Measurements from ENCODE around the gene MALAT1. TPM values are rescaled to one million over a fixed set of nuclear protein-coding genes. Genes with fewer than 3 reads are reported as not detected.
"Not testable (repeated sequence)": the region's sequence is repeated elsewhere in the genome, so short reads cannot be mapped to it uniquely, and the experiment has no call there.

Gene MALAT1
- total RNA-seq, 4 donors from 2014 or later = 5,806 to 14,299 (median 7,416) TPM

DNA sequence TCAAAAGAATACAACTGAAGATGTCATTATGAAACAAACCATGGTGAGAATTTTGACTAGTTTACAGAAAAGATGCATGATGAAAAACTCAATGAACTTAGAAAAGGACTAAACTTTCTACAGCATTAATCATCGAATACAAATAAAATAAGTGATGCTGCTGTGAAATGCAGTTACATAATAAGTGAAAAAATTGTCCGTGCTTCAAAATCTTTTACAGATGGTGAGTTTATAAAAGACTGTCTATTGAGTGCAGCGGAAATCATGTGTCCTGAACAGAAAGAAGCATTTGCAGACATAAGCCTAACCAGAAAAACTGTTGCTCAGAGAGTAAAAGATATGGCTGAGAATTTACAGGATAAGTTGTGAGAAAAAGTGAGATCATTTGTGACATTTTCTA, 42.4 kb upstream of the MALAT1 start:
- TF ChIP-seq, protein P1, sequence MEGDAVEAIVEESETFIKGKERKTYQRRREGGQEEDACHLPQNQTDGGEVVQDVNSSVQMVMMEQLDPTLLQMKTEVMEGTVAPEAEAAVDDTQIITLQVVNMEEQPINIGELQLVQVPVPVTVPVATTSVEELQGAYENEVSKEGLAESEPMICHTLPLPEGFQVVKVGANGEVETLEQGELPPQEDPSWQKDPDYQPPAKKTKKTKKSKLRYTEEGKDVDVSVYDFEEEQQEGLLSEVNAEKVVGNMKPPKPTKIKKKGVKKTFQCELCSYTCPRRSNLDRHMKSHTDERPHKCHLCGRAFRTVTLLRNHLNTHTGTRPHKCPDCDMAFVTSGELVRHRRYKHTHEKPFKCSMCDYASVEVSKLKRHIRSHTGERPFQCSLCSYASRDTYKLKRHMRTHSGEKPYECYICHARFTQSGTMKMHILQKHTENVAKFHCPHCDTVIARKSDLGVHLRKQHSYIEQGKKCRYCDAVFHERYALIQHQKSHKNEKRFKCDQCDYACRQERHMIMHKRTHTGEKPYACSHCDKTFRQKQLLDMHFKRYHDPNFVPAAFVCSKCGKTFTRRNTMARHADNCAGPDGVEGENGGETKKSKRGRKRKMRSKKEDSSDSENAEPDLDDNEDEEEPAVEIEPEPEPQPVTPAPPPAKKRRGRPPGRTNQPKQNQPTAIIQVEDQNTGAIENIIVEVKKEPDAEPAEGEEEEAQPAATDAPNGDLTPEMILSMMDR (IDR thresholded peaks at IDR 0.05) = no peak
- no peak for TF ChIP-seq POLR2A (IDR thresholded peaks at IDR 0.05)
- intact Hi-C loops (cut with DNase I; ENCODE audit: low total_unique reads) = no loop called here
- WGBS, 2 donors = 56 to 72% methylated on average over 3 of the region's 3 CpGs
- no peak overlapping the region for H3K4me3 ChIP-seq (ENCODE audit: low read depth, poor library complexity, severe bottlenecking)
- no peak for DNase-seq (ENCODE audit: low spot score in 2 of 2)

DNA sequence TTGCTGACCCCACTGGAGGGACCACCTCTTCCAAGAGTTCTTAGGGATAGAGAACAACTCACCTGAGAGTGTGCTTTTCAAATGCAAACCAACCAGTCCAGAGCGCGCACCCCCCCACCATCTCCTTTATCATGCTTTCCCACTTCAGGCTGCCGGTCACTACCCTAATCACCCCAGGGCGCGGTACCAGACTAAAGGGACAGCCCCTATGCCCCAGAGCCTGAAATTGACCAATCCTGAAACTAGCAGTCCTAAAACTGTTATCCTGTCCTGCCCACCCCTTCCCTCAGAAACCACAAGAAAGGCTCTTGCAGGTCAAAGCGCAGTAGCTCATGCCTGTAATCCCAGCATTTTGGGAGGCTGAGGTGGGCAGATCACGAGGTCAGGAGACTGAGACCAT, 39.3 kb upstream of the MALAT1 start:
- TF ChIP-seq POLR2A (IDR thresholded peaks at IDR 0.05) = no peak
- TF ChIP-seq, protein P1 (IDR thresholded peaks at IDR 0.05) = no peak
- intact Hi-C loops (cut with DNase I; ENCODE audit: low total_unique reads) = no loop called here
- DNase-seq (ENCODE audit: low spot score in 2 of 2) = no peak
- 90 to 92% methylated on average over 7 of the region's 7 CpGs for WGBS, 2 donors
- H3K4me3 ChIP-seq (ENCODE audit: low read depth, poor library complexity, severe bottlenecking) = no peak overlapping the region

DNA sequence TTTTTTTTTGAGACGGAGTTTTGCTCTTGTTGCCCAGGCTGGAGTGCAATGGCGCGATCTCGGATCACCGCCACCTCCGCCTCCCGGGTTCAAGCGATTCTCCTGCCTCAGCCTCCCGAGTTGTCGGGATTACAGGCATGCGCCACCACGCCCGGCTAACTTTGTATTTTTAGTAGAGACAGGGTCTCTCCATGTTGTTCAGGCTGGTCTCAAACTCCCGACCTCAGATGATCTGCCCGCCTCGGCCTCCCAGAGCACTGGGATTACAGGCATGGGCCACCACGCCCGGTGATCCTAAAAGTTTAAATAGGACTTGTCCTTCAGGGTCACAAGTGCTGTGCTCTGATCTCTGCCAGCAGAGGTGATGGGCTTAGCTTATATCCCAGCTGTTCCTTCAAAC, 33.4 kb upstream of the MALAT1 start:
- intact Hi-C loops (cut with DNase I; ENCODE audit: low total_unique reads); DNase-seq (ENCODE audit: low spot score in 2 of 2); H3K4me3 ChIP-seq (ENCODE audit: low read depth, poor library complexity, severe bottlenecking): not testable (repeated sequence)
- WGBS, 2 donors = 92 to 98% methylated on average over 18 of the region's 18 CpGs

DNA sequence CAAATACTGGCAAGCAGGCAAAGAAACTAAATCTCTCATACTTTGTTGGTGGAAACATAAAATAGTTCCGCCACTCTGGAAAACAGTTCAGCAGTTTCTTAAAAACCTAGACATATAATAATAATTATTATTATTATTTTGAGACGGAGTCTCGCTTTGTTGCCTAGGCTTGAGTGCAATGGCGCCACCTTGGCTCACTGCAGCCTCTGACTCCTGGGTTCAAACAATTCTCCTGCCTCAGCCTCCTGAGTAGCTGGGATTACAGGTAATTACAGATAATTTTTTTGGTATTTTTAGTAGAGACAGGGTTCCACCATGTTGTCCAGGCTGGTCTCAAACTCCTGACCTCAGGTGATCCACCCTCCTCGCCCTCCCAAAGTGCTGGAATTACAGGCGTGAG, 31.5 kb upstream of the MALAT1 start:
- intact Hi-C loops (cut with DNase I; ENCODE audit: low total_unique reads); H3K4me3 ChIP-seq (ENCODE audit: low read depth, poor library complexity, severe bottlenecking); DNase-seq (ENCODE audit: low spot score in 2 of 2): not testable (repeated sequence)
- WGBS, 2 donors = 85 to 86% methylated on average over 6 of the region's 6 CpGs

DNA sequence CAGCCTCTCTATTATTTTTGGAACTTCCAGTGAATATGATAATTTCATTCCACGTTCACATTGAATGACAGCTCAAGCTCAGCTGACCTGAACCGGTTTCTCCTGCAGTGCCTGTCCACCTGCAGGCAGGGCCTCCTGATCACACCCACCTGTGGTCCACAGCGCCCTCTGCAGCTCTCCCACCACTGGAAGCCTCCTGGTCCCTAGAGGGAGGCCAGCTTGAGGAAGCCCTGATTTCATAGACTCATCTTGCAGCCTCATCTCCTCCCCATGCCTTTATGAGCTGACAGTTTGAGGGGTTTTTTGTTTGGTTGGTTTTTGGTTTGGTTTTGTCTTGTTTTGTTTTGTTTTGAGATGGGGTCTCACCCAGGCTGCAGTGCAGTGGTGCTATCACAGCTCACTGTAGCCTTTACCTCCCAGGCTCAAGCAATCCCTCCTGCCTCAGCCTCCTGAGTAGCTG, 29.9 kb upstream of the MALAT1 start:
- no peak for TF ChIP-seq POLR2A (IDR thresholded peaks at IDR 0.05)
- TF ChIP-seq, protein P1 (IDR thresholded peaks at IDR 0.05) = peak in 1 of 3 donors; percentile 55
- H3K4me3 ChIP-seq (ENCODE audit: low read depth, poor library complexity, severe bottlenecking) = no peak overlapping the region
- DNase-seq (ENCODE audit: low spot score in 2 of 2) = peak in 1 of 2 donors; percentile 92
- intact Hi-C loops (cut with DNase I; ENCODE audit: low total_unique reads) = no loop called here
- WGBS, 2 donors = 20 to 26% methylated on average over 3 of the region's 3 CpGs

DNA sequence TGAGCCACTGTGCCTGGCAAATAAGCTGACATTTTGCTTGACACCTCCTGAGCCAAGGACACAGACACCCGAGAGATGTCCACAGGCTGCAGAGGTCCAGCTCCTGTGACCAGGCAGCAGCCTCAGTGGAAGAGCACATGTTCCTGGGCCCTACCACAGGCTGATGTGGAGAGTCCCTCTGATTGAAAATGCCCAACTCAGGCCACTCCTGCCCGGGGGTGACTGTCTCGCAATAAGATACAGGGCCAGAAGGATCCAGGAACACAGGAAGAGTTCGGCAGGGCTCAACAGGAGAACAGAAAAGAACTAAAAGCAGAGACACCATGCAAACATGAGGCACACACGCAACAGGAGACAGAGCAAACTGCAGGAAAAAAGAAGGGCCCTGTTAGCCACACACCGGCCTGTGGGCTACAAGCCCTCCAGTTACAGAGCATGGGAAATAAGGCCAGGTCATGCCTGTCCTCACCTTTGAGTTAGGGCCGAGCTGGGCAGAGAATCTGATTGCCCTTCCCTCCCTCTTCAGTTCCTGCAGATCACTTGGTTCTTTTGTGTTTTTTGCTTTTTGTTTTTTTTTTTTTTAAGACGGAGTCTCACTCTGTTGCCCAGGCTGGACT, 28.3 kb upstream of the MALAT1 start:
- peak in 1 of 2 donors; percentile 83 for DNase-seq (ENCODE audit: low spot score in 2 of 2)
- intact Hi-C loops (cut with DNase I; ENCODE audit: low total_unique reads) = no loop called here

More for the DNA sequence above, 28.3 kb upstream of the MALAT1 start:
- H3K4me3 ChIP-seq (ENCODE audit: low read depth, poor library complexity, severe bottlenecking) = no peak overlapping the region
- TF ChIP-seq, protein P1 (IDR thresholded peaks at IDR 0.05) = no peak
- TF ChIP-seq POLR2A (IDR thresholded peaks at IDR 0.05) = no peak
- 68 to 72% methylated on average over 8 of the region's 8 CpGs for WGBS, 2 donors
